Measurements from ENCODE around the gene BCR. TPM values are rescaled to one million over a fixed set of nuclear protein-coding genes. Genes with fewer than 3 reads are reported as not detected.
A peak's percentile ranks its signal among the peaks of the same experiment; 100 is the strongest.

Gene BCR
- total RNA-seq, 1 experiment from 2014 or later = 129 TPM

- Mint-ChIP-seq H3K9me3 (no peaks in the 10 kb centered on the region), H3K36me3 (no peaks in the 10 kb centered on the region), H3K27ac (peak overlapping the region; percentile 96), H3K4me3 (no peak overlapping the region), H3K27me3 (ENCODE audit: low read depth) (no peaks in the 10 kb centered on the region), H3K4me1 (peaks cover 90% of the 10 kb centered on the region)
- ATAC-seq = no peak
- no peak for DNase-seq (ENCODE audit: low spot score)
- ChIA-PET CTCF (interaction anchor here (0.7 to 1.4 kb wide), 8 partner anchors 11 to 64 kb away, joined by 3 to 5 read pairs (median 3); no protein-coding TSS in a partner anchor), POLR2A (interaction anchor here (0.8 to 1.3 kb wide), 2 partner anchors 30 to 52 kb away, joined by 3 to 5 read pairs; no protein-coding TSS in a partner anchor)
- no peak for TF ChIP-seq FOXK1 (CRISPR knock-in tag; IDR thresholded peaks at IDR 0.05)
- TF ChIP-seq ZNF425 (CRISPR knock-in tag; conservative IDR thresholded peaks at IDR 0.05) = no peak
- TF ChIP-seq JUN (CRISPR knock-in tag; IDR thresholded peaks at IDR 0.05) = no peak
- TF ChIP-seq ATF1 (CRISPR knock-in tag; IDR thresholded peaks at IDR 0.05) = no peak
- no peak for TF ChIP-seq NR2C2 (CRISPR knock-in tag; IDR thresholded peaks at IDR 0.05)
- no peak for TF ChIP-seq FOXP4 (CRISPR knock-in tag; IDR thresholded peaks at IDR 0.05)
- TF ChIP-seq ZNF423 (CRISPR knock-in tag; IDR thresholded peaks at IDR 0.05) = no peak
- no peak for TF ChIP-seq PRRX2 (CRISPR knock-in tag; IDR thresholded peaks at IDR 0.05)
- TF ChIP-seq NR3C1 (CRISPR knock-in tag; conservative IDR thresholded peaks at IDR 0.05; ENCODE audit: low read depth) = no peak
Observed at GRCh38 chr22:23218053-23218866, 38.0 kb downstream of the BCR start.

GRCh38 chr22:23218867-23219251 lies 38.5 kb downstream of the BCR start:
- H3K36me3 Mint-ChIP-seq = no peaks in the 10 kb centered on the region
- peaks cover 95% of the 10 kb centered on the region for H3K4me1 Mint-ChIP-seq
- no peak overlapping the region for H3K4me3 Mint-ChIP-seq
- no peaks in the 10 kb centered on the region for H3K27me3 Mint-ChIP-seq (ENCODE audit: low read depth)
- ATAC-seq = peak; percentile 73
- POLR2A ChIA-PET = interaction anchor here (1.3 kb wide), 1 partner anchor 51 kb away, joined by 3 read pairs; no protein-coding TSS in a partner anchor
- DNase-seq (ENCODE audit: low spot score) = peak; percentile 55
- no peaks in the 10 kb centered on the region for H3K9me3 Mint-ChIP-seq
- CTCF ChIA-PET = interaction anchor here (0.6 to 1.8 kb wide), 9 partner anchors 11 to 63 kb away, joined by 3 to 7 read pairs (median 4); partner anchors contain the start of gene BCR
- peak overlapping the region; percentile 96 for H3K27ac Mint-ChIP-seq
- TF ChIP-seq ATF1 (CRISPR knock-in tag; IDR thresholded peaks at IDR 0.05) (no peak), FOXK1 (CRISPR knock-in tag; IDR thresholded peaks at IDR 0.05) (peak; percentile 89; the same call in 1 of the 2 replicates)

GRCh38 chr22:23219317-23219716 lies 39.0 kb downstream of the BCR start:
- ChIA-PET CTCF (interaction anchor here (0.6 to 1.8 kb wide), 6 partner anchors 10 to 63 kb away, joined by 3 to 7 read pairs (median 4); partner anchors contain the start of gene BCR), POLR2A (interaction anchor here (1.3 kb wide), 1 partner anchor 50 kb away, joined by 3 read pairs; no protein-coding TSS in a partner anchor)
- TF ChIP-seq NFATC4 (CRISPR knock-in tag; IDR thresholded peaks at IDR 0.05) (no peak), STAT6 (CRISPR knock-in tag; conservative IDR thresholded peaks at IDR 0.05; ENCODE audit: low read depth) (no peak)
- Mint-ChIP-seq H3K27ac (peak overlapping the region; percentile 32), H3K4me1 (peaks cover 95% of the 10 kb centered on the region), H3K36me3 (no peaks in the 10 kb centered on the region), H3K9me3 (no peaks in the 10 kb centered on the region), H3K27me3 (ENCODE audit: low read depth) (no peaks in the 10 kb centered on the region), H3K4me3 (no peak overlapping the region)
- ATAC-seq (no peak), DNase-seq (ENCODE audit: low spot score) (no peak)

Data from WTC11 (cell line).